GM18873 (cell line): ENCODE data around the gene SNX1.
"Not testable (repeated sequence)": the region's sequence is repeated elsewhere in the genome, so short reads cannot be mapped to it uniquely, and the experiment has no call there.

Experiments used
- ATAC-seq: cut with Tn5 transposase; IDR thresholded peaks from one replicate; pipeline ENCODE4 v1.9.1; 2021; ENCODE audit warnings: mild to moderate bottlenecking, moderate library complexity, moderate number of reproducible peaks; ENCODE audit not compliant: unreplicated experiment, low FRiP score

Gene SNX1

GRCh38 chr15:64072812-64073211 lies 23.0 kb upstream of the SNX1 start:
- ATAC-seq: no peak

- not testable (repeated sequence) for ATAC-seq
Observed at GRCh38 chr15:64073496-64073895, 22.3 kb upstream of the SNX1 start.

- ATAC-seq: no peak
Observed at GRCh38 chr15:64082757-64083156, 13.0 kb upstream of the SNX1 start.

GRCh38 chr15:64089543-64090280 lies 6.1 kb upstream of the SNX1 start:
- ATAC-seq: no peak

GRCh38 chr15:64090527-64090926 lies 5.3 kb upstream of the SNX1 start:
- ATAC-seq: no peak

GRCh38 chr15:64092075-64092820 lies 3.5 kb upstream of the SNX1 start:
- ATAC-seq: no peak

GRCh38 chr15:64092864-64093626 lies 2.7 kb upstream of the SNX1 start:
- no peak for ATAC-seq

- peak; percentile 50 for ATAC-seq
Observed at GRCh38 chr15:64093627-64094417, 2.0 kb upstream of the SNX1 start, which contains the start of gene CIAO2A. Gene CIAO2A (minus strand): TSS chr15:64093838. CDS start chr15:64093768, 70 bp downstream.

- ATAC-seq: no peak
Observed at GRCh38 chr15:64095431-64095794, 369 bp upstream of the SNX1 start.

GRCh38 chr15:64096668-64097384 lies 1.0 kb downstream of the SNX1 start:
- ATAC-seq: no peak

- no peak for ATAC-seq
Observed at GRCh38 chr15:64099379-64099778, 3.6 kb downstream of the SNX1 start.

GRCh38 chr15:64100958-64101357 lies 5.2 kb downstream of the SNX1 start:
- no peak for ATAC-seq

GRCh38 chr15:64102497-64102896 lies 6.7 kb downstream of the SNX1 start:
- no peak for ATAC-seq

- ATAC-seq: no peak
Observed at GRCh38 chr15:64105113-64105704, 9.4 kb downstream of the SNX1 start.

- no peak for ATAC-seq
Observed at GRCh38 chr15:64107337-64107736, 11.6 kb downstream of the SNX1 start.

- ATAC-seq: not testable (repeated sequence)
Observed at GRCh38 chr15:64110108-64110701, 14.4 kb downstream of the SNX1 start.

GRCh38 chr15:64110950-64111678 lies 15.3 kb downstream of the SNX1 start:
- no peak for ATAC-seq

- no peak for ATAC-seq
Observed at GRCh38 chr15:64111679-64112050, 15.9 kb downstream of the SNX1 start.
